ENCODE measurements around the gene SLC30A3. TPM values are rescaled to one million over a fixed set of nuclear protein-coding genes. Genes with fewer than 3 reads are reported as not detected.

SLC30A3 gene
- total and polyA plus RNA-seq, 2 of the 13 experiments (the other 11 are each of a cell fraction or from before 2014, with no cell fraction given), result 0.38 to 0.79 TPM

- TF ChIP-seq, protein P1, sequence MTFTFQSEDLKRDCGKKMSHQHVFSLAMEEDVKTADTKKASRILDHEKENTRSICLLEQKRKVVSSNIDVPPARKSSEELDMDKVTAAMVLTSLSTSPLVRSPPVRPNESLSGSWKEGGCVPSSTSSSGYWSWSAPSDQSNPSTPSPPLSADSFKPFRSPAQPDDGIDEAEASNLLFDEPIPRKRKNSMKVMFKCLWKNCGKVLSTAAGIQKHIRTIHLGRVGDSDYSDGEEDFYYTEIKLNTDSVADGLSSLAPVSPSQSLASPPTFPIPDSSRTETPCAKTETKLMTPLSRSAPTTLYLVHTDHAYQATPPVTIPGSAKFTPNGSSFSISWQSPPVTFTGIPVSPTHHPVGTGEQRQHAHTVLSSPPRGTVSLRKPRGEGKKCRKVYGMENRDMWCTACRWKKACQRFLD (CRISPR knock-in tag; IDR thresholded peaks at IDR 0.05; ENCODE audit: borderline replicate concordance), result no peak
- TF ChIP-seq ZNF775 (CRISPR knock-in tag; IDR thresholded peaks at IDR 0.05; ENCODE audit: borderline replicate concordance) (peak; percentile 22; the same call in 1 of the 2 replicates), FOXK2 (IDR thresholded peaks at IDR 0.05) (peak; percentile 32; the same call in 1 of the 2 replicates), NCOA2 (CRISPR knock-in tag; IDR thresholded peaks at IDR 0.05) (peak; percentile 25; the same call in 1 of the 2 replicates), ZNF761 (CRISPR knock-in tag; conservative IDR thresholded peaks at IDR 0.05) (0 out of 2 replicates have a peak, but pooled peaks have one; percentile 35), THAP11 (CRISPR knock-in tag; IDR thresholded peaks at IDR 0.05) (peak; percentile 65; the same call in 1 of the 2 replicates), POGZ (CRISPR knock-in tag; IDR thresholded peaks at IDR 0.05) (no peak), STAG1 (CRISPR knock-in tag; IDR thresholded peaks at IDR 0.05) (peak; percentile 87), ETV6 (CRISPR knock-in tag; conservative IDR thresholded peaks at IDR 0.05) (no peak), ZBTB49 (CRISPR knock-in tag; IDR thresholded peaks at IDR 0.05; ENCODE audit: borderline replicate concordance) (no peak), SMYD3 (CRISPR knock-in tag; IDR thresholded peaks at IDR 0.05) (0 out of 2 replicates have a peak, but pooled peaks have one; percentile 50), KMT2B (CRISPR knock-in tag; IDR thresholded peaks at IDR 0.05) (no peak), GLI4 (CRISPR knock-in tag; IDR thresholded peaks at IDR 0.05; ENCODE audit: borderline replicate concordance) (no peak), NRL (CRISPR knock-in tag; IDR thresholded peaks at IDR 0.05; ENCODE audit: borderline replicate concordance) (no peak; the same call in 1 of the 2 replicates), MTA1 (CRISPR knock-in tag; IDR thresholded peaks at IDR 0.05; ENCODE audit: borderline replicate concordance) (peak; percentile 48; the same call in 1 of the 2 replicates), THYN1 (CRISPR knock-in tag; IDR thresholded peaks at IDR 0.05; ENCODE audit: borderline replicate concordance, low read depth) (no peak), ZFX (CRISPR knock-in tag; IDR thresholded peaks at IDR 0.05; ENCODE audit: low read depth) (0 out of 2 replicates have a peak, but pooled peaks have one; percentile 35), PHF8 (CRISPR knock-in tag; IDR thresholded peaks at IDR 0.05) (no peak), SPEN (CRISPR knock-in tag; IDR thresholded peaks at IDR 0.05; ENCODE audit: low read depth) (peak; percentile 38; the same call in 1 of the 2 replicates), EP300 (IDR thresholded peaks at IDR 0.05; ENCODE audit: low read depth in 2 of 2, low read length in 2 of 2) (no peak), EP300 (CRISPR knock-in tag; IDR thresholded peaks at IDR 0.05; ENCODE audit: borderline replicate concordance) (no peak), NFKB2 (CRISPR knock-in tag; IDR thresholded peaks at IDR 0.05; ENCODE audit: borderline replicate concordance) (peak; percentile 59; the same call in 1 of the 2 replicates)
- TF ChIP-seq, protein P2, sequence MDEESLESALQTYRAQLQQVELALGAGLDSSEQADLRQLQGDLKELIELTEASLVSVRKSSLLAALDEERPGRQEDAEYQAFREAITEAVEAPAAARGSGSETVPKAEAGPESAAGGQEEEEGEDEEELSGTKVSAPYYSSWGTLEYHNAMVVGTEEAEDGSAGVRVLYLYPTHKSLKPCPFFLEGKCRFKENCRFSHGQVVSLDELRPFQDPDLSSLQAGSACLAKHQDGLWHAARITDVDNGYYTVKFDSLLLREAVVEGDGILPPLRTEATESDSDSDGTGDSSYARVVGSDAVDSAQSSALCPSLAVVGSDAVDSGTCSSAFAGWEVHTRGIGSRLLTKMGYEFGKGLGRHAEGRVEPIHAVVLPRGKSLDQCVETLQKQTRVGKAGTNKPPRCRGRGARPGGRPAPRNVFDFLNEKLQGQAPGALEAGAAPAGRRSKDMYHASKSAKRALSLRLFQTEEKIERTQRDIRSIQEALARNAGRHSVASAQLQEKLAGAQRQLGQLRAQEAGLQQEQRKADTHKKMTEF (CRISPR knock-in tag; IDR thresholded peaks at IDR 0.05), result peak; percentile 55; the same call in 1 of the 2 replicates
These were observed 40.5 kb upstream of the SLC30A3 start (continued) for GRCh38 chr2:27303093-27304025.
